HEK293 (cell line): ENCODE data around the gene TTLL12.

Experiments used
- CTCF ChIA-PET: fragments of 350-600 bp; formaldehyde crosslinking; extraction: SDS; loops from one replicate; lab custom pipeline; 2021; ENCODE audit warnings: antibody characterized with exemption; lab: Yijun Ruan, JAX
- POLR2A ChIA-PET: fragments of 300-600 bp; formaldehyde crosslinking; extraction: SDS; loops from one replicate; lab custom pipeline; 2020; ENCODE audit warnings: antibody characterized with exemption, inconsistent platforms; lab: Yijun Ruan, JAX
- H3K27ac ChIP-seq: fragments of 200-500 bp; sonication (Bioruptor generic); 2 replicates; pipeline ENCODE4 v1.5.1; 2014; ENCODE audit warnings: low read depth, low read length, control low read depth, inconsistent platforms; ENCODE audit errors: extremely low read depth
- H3K36me3 ChIP-seq, 2 experiments: fragments of 200-500 bp in 1 of 2; sonication (Bioruptor generic) in 1 of 2; 1 replicate in 1 of 2; 2 replicates in 1 of 2; pipeline ENCODE4 v1.5.1; 2014 to 2017; ENCODE audit warnings: inconsistent platforms in 2 of 2, low read length in 2 of 2; ENCODE audit not compliant: control insufficient read depth in 2 of 2, insufficient read depth in 1 of 2
- H3K4me1 ChIP-seq: fragments of 200-500 bp; sonication (Bioruptor generic); 2 replicates; pipeline ENCODE4 v1.5.1; 2014; ENCODE audit warnings: mild to moderate bottlenecking, low read length, inconsistent platforms; ENCODE audit not compliant: control insufficient read depth, insufficient read depth
- H3K4me3 ChIP-seq: 2 replicates; pipeline ENCODE4 v1.5.1; 2011; ENCODE audit warnings: low read depth, mild to moderate bottlenecking, control low read depth, low read length, moderate library complexity
- H3K9me3 ChIP-seq: fragments of 200-500 bp; sonication (Bioruptor generic); 2 replicates; pipeline ENCODE4 v1.5.1; 2014; ENCODE audit warnings: low read depth, low read length, inconsistent platforms; ENCODE audit not compliant: control insufficient read depth, insufficient read depth
- EGR2 ChIP-seq: fragments of 450-650 bp; formaldehyde crosslinking; IDR thresholded peaks from 2 replicates; pipeline ENCODE4 v1.5.1; 2016; ENCODE audit warnings: low read depth, missing biosample characterization, missing genetic modification characterization
- GLIS1 ChIP-seq: fragments of 450-650 bp; formaldehyde crosslinking; IDR thresholded peaks from 2 replicates; pipeline ENCODE4 v1.5.1; 2016; ENCODE audit warnings: missing biosample characterization, missing genetic modification characterization
- HOXA7 ChIP-seq: sonication (generic); formaldehyde crosslinking; IDR thresholded peaks from 2 replicates; pipeline ENCODE4 v1.8.1; 2022; ENCODE audit warnings: missing genetic modification reagents, borderline replicate concordance
- ZNF133 ChIP-seq: fragments of 450-650 bp; formaldehyde crosslinking; IDR thresholded peaks from 2 replicates; pipeline ENCODE4 v1.5.1; 2016; ENCODE audit warnings: missing biosample characterization, missing genetic modification characterization
- ZNF24 ChIP-seq: fragments of 450-650 bp; formaldehyde crosslinking; IDR thresholded peaks from 2 replicates; pipeline ENCODE4 v1.5.1; 2016; ENCODE audit warnings: missing biosample characterization, missing genetic modification characterization
- ZNF391 ChIP-seq: fragments of 450-650 bp; formaldehyde crosslinking; IDR thresholded peaks from 2 replicates; pipeline ENCODE4 v1.5.1; 2016; ENCODE audit warnings: low read depth, missing biosample characterization, missing genetic modification characterization, borderline replicate concordance
- ZNF473 ChIP-seq: fragments of 450-650 bp; formaldehyde crosslinking; IDR thresholded peaks from 2 replicates; pipeline ENCODE4 v1.5.1; 2017; ENCODE audit warnings: missing biosample characterization, missing genetic modification characterization
- ZNF501 ChIP-seq: fragments of 450-650 bp; formaldehyde crosslinking; IDR thresholded peaks from 2 replicates; pipeline ENCODE4 v1.5.1; 2016; ENCODE audit warnings: missing biosample characterization, missing genetic modification characterization
- ZNF514 ChIP-seq: fragments of 450-650 bp; formaldehyde crosslinking; IDR thresholded peaks from 2 replicates; pipeline ENCODE4 v1.5.1; 2016; ENCODE audit warnings: missing biosample characterization, missing genetic modification characterization
- ZNF544 ChIP-seq: fragments of 450-650 bp; formaldehyde crosslinking; IDR thresholded peaks from 2 replicates; pipeline ENCODE4 v1.5.0; 2017; ENCODE audit warnings: missing biosample characterization, missing genetic modification characterization
- ZNF549 ChIP-seq: fragments of 450-650 bp; IDR thresholded peaks from 2 replicates; pipeline ENCODE4 v1.5.1; 2018; ENCODE audit warnings: missing biosample characterization, missing genetic modification characterization, mild to moderate bottlenecking, inconsistent platforms, moderate library complexity
- ZNF555 ChIP-seq: fragments of 450-650 bp; formaldehyde crosslinking; conservative IDR thresholded peaks from 2 replicates; pipeline ENCODE4 v1.5.1; 2017; ENCODE audit warnings: missing biosample characterization, mild to moderate bottlenecking, missing genetic modification characterization, inconsistent platforms
- ZNF561 ChIP-seq: fragments of 450-650 bp; IDR thresholded peaks from 2 replicates; pipeline ENCODE4 v1.5.1; 2018; ENCODE audit warnings: missing biosample characterization, missing genetic modification characterization, borderline replicate concordance
- ZNF571 ChIP-seq: fragments of 450-650 bp; formaldehyde crosslinking; IDR thresholded peaks from 2 replicates; pipeline ENCODE4 v1.5.0; 2017; ENCODE audit warnings: missing biosample characterization, missing genetic modification characterization
- ZNF596 ChIP-seq: fragments of 450-650 bp; IDR thresholded peaks from 2 replicates; pipeline ENCODE4 v1.5.0; 2018; ENCODE audit warnings: missing biosample characterization, mild to moderate bottlenecking, missing genetic modification characterization, moderate library complexity
- ZNF623 ChIP-seq: fragments of 450-650 bp; formaldehyde crosslinking; IDR thresholded peaks from 2 replicates; pipeline ENCODE4 v1.5.1; 2016; ENCODE audit warnings: missing biosample characterization, missing genetic modification characterization
- ZNF654 ChIP-seq: fragments of 450-650 bp; formaldehyde crosslinking; IDR thresholded peaks from 2 replicates; pipeline ENCODE4 v1.5.1; 2016; ENCODE audit warnings: low read depth, missing biosample characterization, missing genetic modification characterization
- ZNF658 ChIP-seq: fragments of 450-650 bp; formaldehyde crosslinking; IDR thresholded peaks from 2 replicates; pipeline ENCODE4; 2016; ENCODE audit warnings: missing biosample characterization, missing genetic modification characterization
- ZNF707 ChIP-seq: fragments of 450-650 bp; formaldehyde crosslinking; IDR thresholded peaks from 2 replicates; pipeline ENCODE4 v1.5.1; 2016; ENCODE audit warnings: missing biosample characterization, missing genetic modification characterization
- ZXDB ChIP-seq: fragments of 450-650 bp; formaldehyde crosslinking; IDR thresholded peaks from 2 replicates; pipeline ENCODE4 v1.5.1; 2016; ENCODE audit warnings: missing biosample characterization, missing genetic modification characterization
- TF ChIP-seq, protein P1 (sequence below): fragments of 450-650 bp; formaldehyde crosslinking; IDR thresholded peaks from 2 replicates; pipeline ENCODE4; 2016; ENCODE audit warnings: missing biosample characterization, missing genetic modification characterization
- TF ChIP-seq, protein P2 (sequence below): fragments of 450-650 bp; formaldehyde crosslinking; IDR thresholded peaks from 2 replicates; pipeline ENCODE4 v1.5.1; 2017; ENCODE audit warnings: missing biosample characterization, mild to moderate bottlenecking, missing genetic modification characterization, moderate library complexity
- TF ChIP-seq, protein P3 (sequence below): fragments of 450-650 bp; formaldehyde crosslinking; IDR thresholded peaks from 2 replicates; pipeline ENCODE4 v1.5.1; 2016; ENCODE audit warnings: missing biosample characterization, missing genetic modification characterization
- TF ChIP-seq, protein P4 (sequence below): fragments of 450-650 bp; formaldehyde crosslinking; IDR thresholded peaks from 2 replicates; pipeline ENCODE4 v1.5.1; 2016; ENCODE audit warnings: missing biosample characterization, missing genetic modification characterization
- TF ChIP-seq, protein P5 (sequence below): fragments of 450-650 bp; formaldehyde crosslinking; IDR thresholded peaks from 2 replicates; pipeline ENCODE4 v1.5.1; 2016; ENCODE audit warnings: missing biosample characterization, missing genetic modification characterization
- TF ChIP-seq, protein P6 (sequence below): fragments of 450-650 bp; formaldehyde crosslinking; IDR thresholded peaks from 2 replicates; pipeline ENCODE4 v1.5.1; 2016; ENCODE audit warnings: missing biosample characterization, missing genetic modification characterization
- TF ChIP-seq, protein P7 (sequence below): fragments of 450-650 bp; formaldehyde crosslinking; conservative IDR thresholded peaks from 2 replicates; pipeline ENCODE4 v1.5.1; 2016; ENCODE audit warnings: low read depth, missing biosample characterization, missing genetic modification characterization

Gene TTLL12

DNA sequence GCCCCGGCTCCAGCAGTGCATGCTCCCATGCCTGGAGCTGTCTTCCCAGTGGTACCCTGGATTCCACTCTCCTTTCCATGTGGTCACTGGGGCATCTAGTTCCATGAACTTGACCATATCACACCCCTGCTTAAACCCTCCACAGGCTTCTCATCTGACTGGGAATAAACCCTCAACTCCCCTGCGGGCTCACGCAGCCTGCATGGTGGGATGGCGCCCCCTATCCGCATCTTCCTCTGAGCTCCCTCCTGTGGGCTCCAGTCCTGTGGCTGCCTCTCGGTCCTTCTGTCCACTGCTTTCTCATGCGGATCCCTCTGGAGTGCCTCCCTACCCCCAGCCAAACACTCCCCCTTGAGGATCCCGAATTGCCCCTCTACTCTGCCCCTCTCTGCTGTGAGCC lies 41.4 kb upstream of the TTLL12 start:
- ChIA-PET POLR2A (interaction anchor here (1.5 kb wide), 1 partner anchor 41 kb away, joined by 12 read pairs; the partner anchor contains the start of gene TTLL12), CTCF (interaction anchor here (0.5 to 11.6 kb wide), 37 partner anchors 9 to 1508 kb away, joined by 3 to 152 read pairs (median 4); partner anchors contain the start of genes SCUBE1 and TTLL12)
- Histone ChIP-seq H3K9me3 (no peaks in the 10 kb centered on the region), H3K36me3 (no peaks in the 10 kb centered on the region), H3K27ac (no peak overlapping the region), H3K4me1 (no peaks in the 10 kb centered on the region), H3K4me3 (no peak overlapping the region)
- TF ChIP-seq GLIS1 (peak; percentile 65), ZNF658 (no peak), ZNF549 (tag by site-specific recombination) (no peak), ZNF544 (no peak), ZNF561 (tag by site-specific recombination) (no peak), EGR2 (tag by site-specific recombination) (no peak), ZNF391 (tag by site-specific recombination) (no peak), ZNF514 (tag by site-specific recombination) (no peak), ZNF501 (tag by site-specific recombination) (no peak), ZNF473 (tag by site-specific recombination) (no peak), ZNF133 (tag by site-specific recombination) (no peak), ZNF596 (tag by site-specific recombination) (no peak), ZNF555 (no peak), ZNF24 (no peak), ZNF623 (tag by site-specific recombination) (no peak), ZNF707 (tag by site-specific recombination) (no peak), ZNF654 (tag by site-specific recombination) (peak; percentile 34; the same call in 1 of the 2 replicates), HOXA7 (no peak), ZXDB (tag by site-specific recombination) (no peak), ZNF571 (tag by site-specific recombination) (no peak)
- TF ChIP-seq, protein P1, sequence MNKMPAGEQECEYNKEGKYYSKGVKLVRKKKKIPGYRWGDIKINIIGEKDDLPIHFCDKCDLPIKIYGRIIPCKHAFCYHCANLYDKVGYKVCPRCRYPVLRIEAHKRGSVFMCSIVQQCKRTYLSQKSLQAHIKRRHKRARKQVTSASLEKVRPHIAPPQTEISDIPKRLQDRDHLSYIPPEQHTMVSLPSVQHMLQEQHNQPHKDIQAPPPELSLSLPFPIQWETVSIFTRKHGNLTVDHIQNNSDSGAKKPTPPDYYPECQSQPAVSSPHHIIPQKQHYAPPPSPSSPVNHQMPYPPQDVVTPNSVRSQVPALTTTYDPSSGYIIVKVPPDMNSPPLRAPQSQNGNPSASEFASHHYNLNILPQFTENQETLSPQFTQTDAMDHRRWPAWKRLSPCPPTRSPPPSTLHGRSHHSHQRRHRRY (tag by site-specific recombination), result no peak
- TF ChIP-seq, protein P2, sequence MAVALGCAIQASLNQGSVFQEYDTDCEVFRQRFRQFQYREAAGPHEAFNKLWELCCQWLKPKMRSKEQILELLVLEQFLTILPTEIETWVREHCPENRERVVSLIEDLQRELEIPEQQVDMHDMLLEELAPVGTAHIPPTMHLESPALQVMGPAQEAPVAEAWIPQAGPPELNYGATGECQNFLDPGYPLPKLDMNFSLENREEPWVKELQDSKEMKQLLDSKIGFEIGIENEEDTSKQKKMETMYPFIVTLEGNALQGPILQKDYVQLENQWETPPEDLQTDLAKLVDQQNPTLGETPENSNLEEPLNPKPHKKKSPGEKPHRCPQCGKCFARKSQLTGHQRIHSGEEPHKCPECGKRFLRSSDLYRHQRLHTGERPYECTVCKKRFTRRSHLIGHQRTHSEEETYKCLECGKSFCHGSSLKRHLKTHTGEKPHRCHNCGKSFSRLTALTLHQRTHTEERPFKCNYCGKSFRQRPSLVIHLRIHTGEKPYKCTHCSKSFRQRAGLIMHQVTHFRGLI (tag by site-specific recombination), result no peak
- TF ChIP-seq, protein P3, sequence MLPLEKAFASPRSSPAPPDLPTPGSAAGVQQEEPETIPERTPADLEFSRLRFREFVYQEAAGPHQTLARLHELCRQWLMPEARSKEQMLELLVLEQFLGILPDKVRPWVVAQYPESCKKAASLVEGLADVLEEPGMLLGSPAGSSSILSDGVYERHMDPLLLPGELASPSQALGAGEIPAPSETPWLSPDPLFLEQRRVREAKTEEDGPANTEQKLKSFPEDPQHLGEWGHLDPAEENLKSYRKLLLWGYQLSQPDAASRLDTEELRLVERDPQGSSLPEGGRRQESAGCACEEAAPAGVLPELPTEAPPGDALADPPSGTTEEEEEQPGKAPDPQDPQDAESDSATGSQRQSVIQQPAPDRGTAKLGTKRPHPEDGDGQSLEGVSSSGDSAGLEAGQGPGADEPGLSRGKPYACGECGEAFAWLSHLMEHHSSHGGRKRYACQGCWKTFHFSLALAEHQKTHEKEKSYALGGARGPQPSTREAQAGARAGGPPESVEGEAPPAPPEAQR (tag by site-specific recombination), result no peak
- TF ChIP-seq, protein P4, sequence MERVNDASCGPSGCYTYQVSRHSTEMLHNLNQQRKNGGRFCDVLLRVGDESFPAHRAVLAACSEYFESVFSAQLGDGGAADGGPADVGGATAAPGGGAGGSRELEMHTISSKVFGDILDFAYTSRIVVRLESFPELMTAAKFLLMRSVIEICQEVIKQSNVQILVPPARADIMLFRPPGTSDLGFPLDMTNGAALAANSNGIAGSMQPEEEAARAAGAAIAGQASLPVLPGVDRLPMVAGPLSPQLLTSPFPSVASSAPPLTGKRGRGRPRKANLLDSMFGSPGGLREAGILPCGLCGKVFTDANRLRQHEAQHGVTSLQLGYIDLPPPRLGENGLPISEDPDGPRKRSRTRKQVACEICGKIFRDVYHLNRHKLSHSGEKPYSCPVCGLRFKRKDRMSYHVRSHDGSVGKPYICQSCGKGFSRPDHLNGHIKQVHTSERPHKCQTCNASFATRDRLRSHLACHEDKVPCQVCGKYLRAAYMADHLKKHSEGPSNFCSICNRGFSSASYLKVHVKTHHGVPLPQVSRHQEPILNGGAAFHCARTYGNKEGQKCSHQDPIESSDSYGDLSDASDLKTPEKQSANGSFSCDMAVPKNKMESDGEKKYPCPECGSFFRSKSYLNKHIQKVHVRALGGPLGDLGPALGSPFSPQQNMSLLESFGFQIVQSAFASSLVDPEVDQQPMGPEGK (tag by site-specific recombination), result no peak
- TF ChIP-seq, protein P5, sequence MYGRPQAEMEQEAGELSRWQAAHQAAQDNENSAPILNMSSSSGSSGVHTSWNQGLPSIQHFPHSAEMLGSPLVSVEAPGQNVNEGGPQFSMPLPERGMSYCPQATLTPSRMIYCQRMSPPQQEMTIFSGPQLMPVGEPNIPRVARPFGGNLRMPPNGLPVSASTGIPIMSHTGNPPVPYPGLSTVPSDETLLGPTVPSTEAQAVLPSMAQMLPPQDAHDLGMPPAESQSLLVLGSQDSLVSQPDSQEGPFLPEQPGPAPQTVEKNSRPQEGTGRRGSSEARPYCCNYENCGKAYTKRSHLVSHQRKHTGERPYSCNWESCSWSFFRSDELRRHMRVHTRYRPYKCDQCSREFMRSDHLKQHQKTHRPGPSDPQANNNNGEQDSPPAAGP, result no peak
- TF ChIP-seq, protein P6, sequence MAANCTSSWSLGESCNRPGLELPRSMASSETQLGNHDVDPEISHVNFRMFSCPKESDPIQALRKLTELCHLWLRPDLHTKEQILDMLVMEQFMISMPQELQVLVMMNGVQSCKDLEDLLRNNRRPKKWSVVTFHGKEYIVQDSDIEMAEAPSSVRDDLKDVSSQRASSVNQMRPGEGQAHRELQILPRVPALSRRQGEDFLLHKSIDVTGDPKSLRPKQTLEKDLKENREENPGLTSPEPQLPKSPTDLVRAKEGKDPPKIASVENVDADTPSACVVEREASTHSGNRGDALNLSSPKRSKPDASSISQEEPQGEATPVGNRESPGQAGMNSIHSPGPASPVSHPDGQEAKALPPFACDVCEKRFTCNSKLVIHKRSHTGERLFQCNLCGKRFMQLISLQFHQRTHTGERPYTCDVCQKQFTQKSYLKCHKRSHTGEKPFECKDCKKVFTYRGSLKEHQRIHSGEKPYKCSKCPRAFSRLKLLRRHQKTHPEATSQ (tag by site-specific recombination), result no peak
- TF ChIP-seq, protein P7, sequence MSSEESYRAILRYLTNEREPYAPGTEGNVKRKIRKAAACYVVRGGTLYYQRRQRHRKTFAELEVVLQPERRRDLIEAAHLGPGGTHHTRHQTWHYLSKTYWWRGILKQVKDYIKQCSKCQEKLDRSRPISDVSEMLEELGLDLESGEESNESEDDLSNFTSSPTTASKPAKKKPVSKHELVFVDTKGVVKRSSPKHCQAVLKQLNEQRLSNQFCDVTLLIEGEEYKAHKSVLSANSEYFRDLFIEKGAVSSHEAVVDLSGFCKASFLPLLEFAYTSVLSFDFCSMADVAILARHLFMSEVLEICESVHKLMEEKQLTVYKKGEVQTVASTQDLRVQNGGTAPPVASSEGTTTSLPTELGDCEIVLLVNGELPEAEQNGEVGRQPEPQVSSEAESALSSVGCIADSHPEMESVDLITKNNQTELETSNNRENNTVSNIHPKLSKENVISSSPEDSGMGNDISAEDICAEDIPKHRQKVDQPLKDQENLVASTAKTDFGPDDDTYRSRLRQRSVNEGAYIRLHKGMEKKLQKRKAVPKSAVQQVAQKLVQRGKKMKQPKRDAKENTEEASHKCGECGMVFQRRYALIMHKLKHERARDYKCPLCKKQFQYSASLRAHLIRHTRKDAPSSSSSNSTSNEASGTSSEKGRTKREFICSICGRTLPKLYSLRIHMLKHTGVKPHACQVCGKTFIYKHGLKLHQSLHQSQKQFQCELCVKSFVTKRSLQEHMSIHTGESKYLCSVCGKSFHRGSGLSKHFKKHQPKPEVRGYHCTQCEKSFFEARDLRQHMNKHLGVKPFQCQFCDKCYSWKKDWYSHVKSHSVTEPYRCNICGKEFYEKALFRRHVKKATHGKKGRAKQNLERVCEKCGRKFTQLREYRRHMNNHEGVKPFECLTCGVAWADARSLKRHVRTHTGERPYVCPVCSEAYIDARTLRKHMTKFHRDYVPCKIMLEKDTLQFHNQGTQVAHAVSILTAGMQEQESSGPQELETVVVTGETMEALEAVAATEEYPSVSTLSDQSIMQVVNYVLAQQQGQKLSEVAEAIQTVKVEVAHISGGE, result no peak
